ENCODE data around the gene CFAP20DC.

- TF ChIP-seq CTCF (IDR thresholded peaks at IDR 0.05; ENCODE audit: poor library complexity) = no peak
- no peak for TF ChIP-seq EZH2 (IDR thresholded peaks at IDR 0.05; ENCODE audit: borderline replicate concordance)
- TF ChIP-seq EZH2phosphoT487 (IDR thresholded peaks at IDR 0.05; ENCODE audit: low read depth, severe bottlenecking, unreplicated experiment) = no peak
Measured at GRCh38 chr3:58798312-58798711, 251.5 kb downstream of the CFAP20DC start.
